ENCODE data around the gene METTL8.
"Not testable (repeated sequence)": the region's sequence is repeated elsewhere in the genome, so short reads cannot be mapped to it uniquely, and the experiment has no call there.

METTL8 gene

GRCh38 chr2:171422710-171423495, 10.9 kb downstream of the METTL8 start:
- not testable (repeated sequence) for DNase-seq

DNA sequence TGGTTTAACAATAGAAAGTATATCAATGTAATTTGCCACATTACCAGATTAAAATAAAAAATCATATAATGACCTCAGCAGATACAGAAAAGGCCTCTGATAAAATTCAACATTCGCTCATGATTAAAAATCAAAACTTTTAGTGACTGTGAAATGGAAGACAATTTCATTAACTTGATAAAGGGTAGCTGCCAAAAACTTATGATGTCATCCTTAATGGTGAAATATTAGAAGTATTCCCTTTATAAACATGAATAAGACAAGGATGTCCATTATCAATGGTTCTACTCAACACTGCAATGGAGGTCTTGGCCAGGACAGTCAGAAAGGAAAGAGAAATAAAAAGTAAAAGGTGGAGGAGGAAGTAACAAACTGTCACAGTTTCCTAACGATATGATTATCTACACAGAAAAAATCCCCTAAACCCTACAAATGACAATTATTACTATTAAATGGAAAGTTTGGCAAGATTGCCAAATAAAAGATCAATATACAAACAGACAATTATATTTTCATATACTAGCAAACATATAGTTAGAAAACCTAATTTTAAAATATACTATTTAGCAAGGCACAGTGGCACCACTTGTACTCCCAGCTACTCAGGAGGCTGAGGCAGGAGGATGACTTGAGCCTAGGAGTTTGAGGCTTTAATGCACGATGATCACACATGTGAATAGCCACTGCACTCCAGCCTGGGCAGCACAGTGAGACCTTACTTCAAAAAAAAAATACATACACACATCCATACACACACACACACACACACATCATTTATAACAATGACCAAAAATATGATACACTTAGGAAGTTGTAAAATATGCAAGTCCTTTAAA, 12.8 kb downstream of the METTL8 start:
- peak; percentile 26 to 33 for DNase-seq

DNA sequence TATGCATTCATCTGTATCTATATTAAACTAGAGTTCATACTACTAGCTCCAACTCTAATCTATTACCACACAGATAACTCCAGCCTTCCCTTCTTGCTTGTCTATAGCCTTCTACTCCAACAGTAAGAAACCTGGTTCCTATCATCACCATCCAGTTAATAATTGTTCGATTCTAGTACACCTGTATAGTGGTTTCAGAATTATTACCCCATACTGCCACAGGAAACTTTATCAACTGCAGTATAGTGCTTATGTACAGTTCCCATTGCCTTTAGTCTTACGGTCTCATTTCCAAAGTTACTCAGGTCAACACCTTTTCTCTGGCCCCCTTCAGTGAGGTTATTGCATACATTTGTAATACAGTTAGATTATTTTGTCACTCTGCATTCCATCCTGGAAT, 14.5 kb downstream of the METTL8 start:
- no peak for DNase-seq

DNA sequence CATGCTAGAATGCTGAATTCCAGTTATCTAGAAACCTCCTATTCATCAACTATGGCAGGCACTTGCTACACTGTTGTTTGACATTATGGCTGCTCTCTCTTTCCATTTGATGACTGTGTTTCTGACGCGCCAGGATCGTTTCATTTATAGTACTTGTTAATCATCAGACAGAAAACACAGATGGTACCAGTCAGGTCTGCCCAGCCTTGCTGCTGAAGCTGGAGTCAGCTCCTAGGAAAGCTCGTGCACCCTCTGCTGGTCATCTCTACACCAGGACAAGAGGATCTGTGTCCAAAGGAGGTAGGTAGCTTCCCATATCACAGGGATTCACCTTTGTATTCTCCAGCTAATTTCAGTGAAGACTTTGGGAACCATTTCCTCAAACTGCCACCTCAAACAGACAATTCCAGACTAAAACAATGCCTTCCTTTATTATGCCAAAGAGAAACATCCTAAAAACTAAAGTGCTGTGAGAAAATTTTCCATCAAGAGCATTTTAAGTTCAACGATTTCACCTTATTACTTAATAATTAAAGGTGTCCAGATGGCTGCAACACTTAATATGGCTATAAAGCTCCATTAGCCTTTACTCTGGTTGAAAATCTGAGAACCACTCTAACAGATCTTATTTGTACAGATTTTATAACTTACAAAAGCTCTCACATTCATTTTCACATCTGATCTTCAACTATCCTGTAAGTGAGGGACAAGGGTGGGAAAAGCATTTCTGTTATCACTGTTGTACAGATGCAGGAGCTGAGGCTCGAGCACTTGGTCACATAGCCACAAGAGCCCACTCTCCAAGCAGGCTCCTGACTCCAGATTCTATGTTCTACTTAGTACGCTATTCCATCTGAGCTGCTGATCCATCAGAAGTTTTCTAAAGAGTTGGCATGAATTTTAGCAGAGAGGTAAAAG, 17.5 kb downstream of the METTL8 start:
- peak; percentile 59 to 78 for DNase-seq

GRCh38 chr2:171414645-171415044, 19.1 kb downstream of the METTL8 start:
- DNase-seq = not testable (repeated sequence)

GRCh38 chr2:171412571-171413175, 21.1 kb downstream of the METTL8 start:
- no peak for DNase-seq

DNA sequence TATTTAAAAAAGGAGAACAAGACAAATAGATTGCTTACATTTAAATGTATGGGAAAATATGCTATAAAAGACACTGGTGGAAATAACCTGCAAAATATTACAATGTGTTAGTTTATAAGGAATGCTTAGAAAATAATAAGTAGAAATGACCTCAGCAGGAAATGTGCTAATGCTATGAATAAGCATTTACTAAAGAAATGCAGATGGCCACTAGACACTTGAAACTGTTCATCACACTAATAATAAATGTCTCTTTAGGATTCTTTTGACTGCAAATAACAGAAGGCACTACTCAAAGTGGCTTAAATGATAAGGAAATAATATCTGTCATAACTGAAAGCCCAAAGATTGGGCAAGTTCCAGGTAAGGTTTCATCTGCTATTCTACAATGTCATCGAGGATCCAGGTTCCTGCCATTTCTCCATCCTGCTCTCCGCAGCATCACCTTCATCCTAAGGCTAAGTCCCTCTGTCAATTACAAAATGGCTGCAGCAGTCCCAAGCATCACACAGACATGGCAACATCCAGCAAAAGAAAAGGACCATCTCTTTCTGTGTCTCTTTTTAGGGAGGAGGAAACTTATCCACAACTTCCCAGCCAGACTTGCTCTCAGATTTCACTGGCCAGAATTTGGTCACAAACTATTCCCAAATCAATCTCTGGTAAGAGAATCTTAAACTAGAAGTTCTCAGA, 21.9 kb downstream of the METTL8 start:
- DNase-seq = no peak

DNA sequence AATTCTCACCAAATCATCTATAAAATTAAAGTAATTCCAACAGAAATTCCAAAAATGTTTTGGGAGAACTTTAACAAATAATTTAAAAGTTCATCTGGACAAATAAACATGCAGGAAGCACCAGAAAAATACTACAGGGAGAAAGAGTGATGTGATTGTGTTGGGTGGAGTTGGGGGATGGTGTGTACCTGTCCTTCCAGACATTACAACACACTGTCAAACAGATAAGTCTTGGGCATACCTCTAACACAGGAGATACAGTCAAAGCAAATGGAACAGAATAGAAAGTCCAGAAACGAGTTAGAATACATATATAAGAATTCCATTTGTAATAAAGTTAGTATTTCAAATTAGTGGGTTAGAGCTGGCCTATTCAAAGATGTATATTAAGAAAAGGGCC, 22.6 kb downstream of the METTL8 start:
- no peak for DNase-seq

DNA sequence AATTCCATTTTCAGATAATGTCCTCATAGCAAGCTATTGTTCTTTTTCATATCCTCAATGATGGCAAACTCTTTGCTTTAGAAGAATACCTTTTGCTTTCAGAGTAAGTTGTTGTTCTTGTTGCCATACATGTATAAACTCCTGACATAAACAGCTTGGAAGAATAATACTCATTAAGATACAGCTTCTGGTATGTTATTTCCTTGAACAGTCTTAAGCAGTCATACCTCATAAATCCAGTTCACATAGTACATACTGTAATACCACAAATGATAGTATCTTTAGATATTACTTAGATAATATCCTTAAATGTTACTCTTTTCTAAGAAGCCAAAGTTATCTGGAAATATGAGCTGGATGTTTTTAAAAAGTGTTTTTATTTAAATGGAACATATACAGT, 23.2 kb downstream of the METTL8 start:
- DNase-seq = no peak

GRCh38 chr2:171410101-171410500, 23.7 kb downstream of the METTL8 start:
- no peak for DNase-seq

DNA sequence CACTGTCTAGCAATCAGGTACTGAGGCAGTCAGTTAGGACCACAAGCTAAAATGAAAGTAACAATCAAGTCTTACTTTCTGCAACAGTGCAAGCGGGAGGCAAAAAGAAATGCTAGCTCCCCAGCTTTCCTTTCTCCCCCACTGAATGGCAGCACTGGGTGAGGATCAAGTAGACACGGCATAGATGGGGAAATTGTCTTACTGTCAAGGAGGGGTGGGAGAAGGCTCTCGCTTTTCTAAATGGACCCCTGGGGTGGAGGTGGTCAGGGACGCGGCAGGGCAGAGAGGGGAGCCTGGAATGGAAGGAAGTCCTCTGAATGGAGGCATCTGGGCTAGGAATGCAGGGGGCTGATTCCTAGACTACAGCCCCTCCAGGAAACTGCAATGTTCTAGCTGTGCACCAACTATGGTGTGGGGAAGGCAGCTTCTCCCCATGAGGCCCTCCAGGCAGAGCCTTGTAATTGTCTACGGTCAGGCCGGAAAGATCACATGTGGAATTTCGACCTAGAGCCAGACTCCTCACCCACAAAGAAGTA, 24.3 kb downstream of the METTL8 start:
- no peak for DNase-seq

DNA sequence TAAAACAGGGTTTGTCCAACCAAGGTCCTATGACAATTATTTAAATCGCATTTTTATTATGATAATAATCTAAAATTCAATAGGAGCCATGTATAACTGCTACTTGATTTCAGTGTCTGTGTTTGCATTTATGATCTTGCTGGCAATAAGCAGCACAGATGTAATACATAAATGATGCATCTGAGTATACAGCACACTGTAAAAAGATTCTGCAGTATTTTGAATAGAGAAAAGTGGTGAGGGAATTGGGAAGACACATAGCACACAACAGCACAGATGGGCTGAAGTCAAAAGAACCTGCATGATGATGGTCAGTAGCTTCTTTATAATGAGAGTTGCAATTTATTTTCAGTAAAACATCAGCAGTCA, 26.1 kb downstream of the METTL8 start:
- no peak for DNase-seq

DNA sequence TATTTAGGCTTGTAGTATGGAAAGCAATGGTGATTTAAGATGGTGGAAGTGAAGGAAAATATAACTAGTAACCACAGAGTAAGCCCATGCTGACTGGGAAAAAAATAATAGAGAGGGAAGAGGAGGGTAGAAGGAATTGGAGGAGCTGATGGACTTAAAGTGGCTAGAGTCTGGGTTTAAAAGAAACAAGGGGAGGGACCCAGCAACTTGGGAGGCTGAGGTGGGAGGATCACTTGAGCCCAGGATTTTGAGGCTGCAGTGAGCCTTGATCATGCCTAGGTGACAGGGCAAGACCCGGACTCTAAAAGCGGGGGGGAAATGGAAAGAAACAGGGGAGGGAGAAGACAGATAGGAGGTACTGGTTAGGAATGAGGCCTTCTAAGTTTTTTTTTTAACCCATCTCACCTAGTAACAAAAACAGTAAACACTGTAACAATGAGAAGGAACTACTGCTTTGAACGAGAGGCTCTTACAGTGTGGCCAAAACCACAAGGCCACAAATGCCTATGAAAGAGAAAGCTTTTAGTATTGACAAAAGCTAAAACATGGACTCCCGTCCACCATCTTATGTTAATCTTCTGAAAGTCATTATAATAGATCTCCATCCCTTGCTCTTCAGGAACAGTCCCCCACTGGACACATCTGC, 26.6 kb downstream of the METTL8 start:
- DNase-seq = no peak

- no peak for DNase-seq
Observed at GRCh38 chr2:171406044-171406443, 27.7 kb downstream of the METTL8 start.

DNA sequence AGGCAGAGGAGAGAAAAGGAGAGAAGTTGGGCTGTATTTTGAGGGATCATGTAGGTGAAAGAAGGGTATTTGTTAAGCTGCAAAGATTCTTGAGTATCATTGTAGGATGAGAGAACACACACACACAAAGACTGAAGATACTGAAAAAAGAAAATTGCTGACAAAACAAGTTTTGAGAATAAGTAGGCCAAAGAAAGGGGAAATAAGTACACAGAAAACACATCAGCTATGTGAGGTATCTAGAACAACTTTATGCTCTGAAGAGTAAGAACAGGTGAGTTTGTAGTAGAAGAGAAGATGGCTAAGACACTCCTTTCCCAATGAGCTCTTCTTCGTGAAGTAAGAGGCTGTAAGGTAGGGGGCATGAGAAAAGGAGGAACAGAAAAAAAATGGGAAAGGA, 28.2 kb downstream of the METTL8 start:
- DNase-seq = no peak

- no peak for DNase-seq
Observed at GRCh38 chr2:171404719-171405118, 29.1 kb downstream of the METTL8 start.

DNA sequence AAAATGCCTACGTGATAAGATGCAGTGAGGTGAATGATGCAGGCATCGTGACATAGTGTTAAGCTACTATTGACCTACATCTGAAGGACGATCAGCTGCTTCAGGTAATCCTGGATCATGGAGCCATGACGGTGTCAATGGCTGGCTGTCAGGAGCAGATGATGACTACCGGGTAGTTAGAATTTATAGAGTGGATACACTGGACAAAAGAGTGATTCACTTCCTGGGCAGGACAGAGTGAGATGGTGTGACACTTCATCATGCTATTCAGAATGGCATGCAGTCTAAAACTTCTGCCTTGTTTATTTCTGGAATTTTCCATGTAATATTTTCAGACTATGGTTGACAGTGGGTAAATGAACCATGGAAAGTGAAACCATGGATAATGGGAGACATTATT, 29.5 kb downstream of the METTL8 start:
- no peak for DNase-seq

- no peak for DNase-seq
Observed at GRCh38 chr2:171402906-171403580, 30.7 kb downstream of the METTL8 start.

GRCh38 chr2:171401947-171402346, 31.8 kb downstream of the METTL8 start:
- DNase-seq = no peak

- no peak for DNase-seq
Observed at GRCh38 chr2:171400395-171400794, 33.4 kb downstream of the METTL8 start.

DNA sequence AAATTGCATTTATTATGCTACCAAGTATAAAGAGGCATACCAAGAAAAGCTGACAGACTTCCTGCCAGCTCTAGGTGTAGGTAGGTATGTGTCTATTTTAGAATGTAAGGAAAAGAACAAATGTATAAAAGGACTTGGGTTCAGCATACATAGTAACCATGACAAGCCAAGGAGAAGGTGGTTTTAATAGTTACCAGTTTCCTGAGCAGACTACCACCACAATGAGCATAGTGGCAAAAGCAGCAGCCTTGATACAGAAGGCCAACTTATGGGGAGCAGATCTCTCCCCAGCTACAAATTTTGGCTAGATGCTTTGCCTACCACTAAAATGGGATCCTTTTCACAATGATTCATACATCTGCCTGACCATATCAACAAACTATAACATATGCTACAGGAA, 34.5 kb downstream of the METTL8 start:
- DNase-seq = no peak
